Stimulated activated naive CD8-positive, alpha-beta T cell treated with anti-CD3 and anti-CD28 coated beads, Interleukin-15, Interleukin-2, amounts not matched to agents 100 ng/mL and 50 ng/mL, for 24 hours (primary cell): ENCODE results near the gene MTAP.
A peak's percentile ranks its signal among the peaks of the same experiment; 100 is the strongest.
"Not testable (repeated sequence)": the region's sequence is repeated elsewhere in the genome, so short reads cannot be mapped to it uniquely, and the experiment has no call there.

Experiments
- H3K27ac Mint-ChIP-seq: one replicate; pipeline ENCODE4 v1.8.0; 2021; ENCODE audit warnings: mild to moderate bottlenecking, mixed read lengths
- H3K27me3 Mint-ChIP-seq: one replicate; pipeline ENCODE4 v1.8.0; 2021; ENCODE audit warnings: mixed read lengths
- H3K36me3 Mint-ChIP-seq: one replicate; pipeline ENCODE4 v1.8.0; 2021; ENCODE audit warnings: low read depth, mixed read lengths
- H3K4me1 Mint-ChIP-seq: one replicate; pipeline ENCODE4 v1.8.0; 2021; ENCODE audit warnings: low read depth, mixed read lengths
- H3K4me3 Mint-ChIP-seq: one replicate; pipeline ENCODE4 v1.8.0; 2021; ENCODE audit warnings: mild to moderate bottlenecking, mixed read lengths
- H3K9me3 Mint-ChIP-seq: one replicate; pipeline ENCODE4 v1.8.0; 2021; ENCODE audit warnings: mixed read lengths

Gene MTAP

DNA sequence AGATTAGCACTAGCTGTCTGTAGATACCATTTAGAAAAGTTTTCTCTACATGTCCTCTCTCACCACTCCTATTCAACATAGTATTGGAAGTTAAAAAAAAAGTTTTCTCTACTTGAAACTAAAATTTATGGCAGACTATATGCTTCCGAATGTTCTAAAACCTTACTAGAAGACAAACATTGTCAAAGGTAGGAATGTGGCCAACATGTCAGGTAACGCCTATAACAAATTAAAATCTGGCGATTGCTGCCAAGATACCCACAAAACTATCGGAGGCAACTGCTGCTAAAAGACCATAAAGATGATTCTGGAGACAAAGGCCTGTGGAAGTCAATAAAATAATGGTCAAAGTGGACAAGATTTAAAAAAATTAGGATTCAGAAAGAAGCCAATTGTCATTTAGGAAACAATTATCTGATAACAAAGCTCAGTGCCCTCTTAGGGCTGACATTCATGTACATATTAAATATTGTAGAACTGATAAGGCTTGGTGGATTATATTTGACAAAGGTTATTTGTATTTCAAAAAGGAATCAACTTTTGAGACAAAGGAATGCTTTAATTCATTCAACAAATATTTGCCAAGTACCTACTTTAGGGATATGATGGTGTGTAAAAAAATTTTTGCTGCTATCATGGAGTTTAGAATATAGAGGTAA lies 139.0 kb downstream of the MTAP start:
- Mint-ChIP-seq H3K27ac (no peak overlapping the region), H3K27me3 (peaks cover 21% of the 10 kb centered on the region), H3K9me3 (no peaks in the 10 kb centered on the region), H3K36me3 (no peaks in the 10 kb centered on the region), H3K4me3 (no peak overlapping the region), H3K4me1 (no peaks in the 10 kb centered on the region)

DNA sequence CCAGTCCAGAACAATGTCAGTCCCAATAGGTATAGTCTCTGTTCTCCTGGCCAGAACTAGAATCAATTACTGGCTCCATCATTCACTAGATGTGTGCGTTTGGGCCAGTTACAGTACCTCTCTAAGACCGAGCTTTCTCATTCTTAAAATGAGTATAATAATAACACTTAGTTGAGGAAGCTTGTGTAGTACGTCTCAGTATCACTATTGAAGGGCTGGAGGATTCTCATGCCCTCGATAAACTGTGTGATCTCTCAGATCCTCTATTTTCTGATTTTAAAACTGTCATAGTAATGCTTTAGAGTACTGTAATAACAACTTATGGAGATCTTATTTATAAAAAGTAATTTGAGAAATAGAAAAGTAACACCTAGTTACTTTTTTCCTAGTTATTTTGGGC lies 141.0 kb downstream of the MTAP start:
- Mint-ChIP-seq H3K4me1 (no peaks in the 10 kb centered on the region), H3K27me3 (peaks cover 28% of the 10 kb centered on the region), H3K9me3 (peaks cover 5% of the 10 kb centered on the region), H3K36me3 (no peaks in the 10 kb centered on the region), H3K27ac (no peak overlapping the region), H3K4me3 (no peak overlapping the region)

DNA sequence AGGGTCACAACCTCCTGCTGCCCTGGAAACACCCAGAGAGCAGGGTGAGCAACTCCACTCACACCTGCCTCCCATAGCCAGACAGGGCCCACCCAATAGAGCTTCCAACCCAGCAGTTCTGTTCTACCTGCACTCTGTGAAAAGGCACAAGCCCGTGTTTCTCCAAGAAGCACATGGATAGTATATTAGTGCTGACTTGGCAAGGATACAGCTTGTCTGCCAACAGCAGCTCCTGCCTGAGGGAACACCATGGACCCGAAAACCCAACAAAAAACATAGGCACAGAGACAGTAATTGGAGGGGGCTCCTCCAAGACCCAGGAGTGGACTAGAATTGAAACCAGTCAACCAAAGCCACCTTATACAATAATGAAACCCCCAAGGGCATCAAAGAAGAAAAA lies 143.2 kb downstream of the MTAP start:
- H3K36me3 Mint-ChIP-seq: no peaks in the 10 kb centered on the region
- H3K9me3 Mint-ChIP-seq: peaks cover 5% of the 10 kb centered on the region
- no peaks in the 10 kb centered on the region for H3K4me1 Mint-ChIP-seq
- H3K27me3 Mint-ChIP-seq: peaks cover 29% of the 10 kb centered on the region
- H3K4me3 Mint-ChIP-seq: no peak overlapping the region
- H3K27ac Mint-ChIP-seq: no peak overlapping the region

DNA sequence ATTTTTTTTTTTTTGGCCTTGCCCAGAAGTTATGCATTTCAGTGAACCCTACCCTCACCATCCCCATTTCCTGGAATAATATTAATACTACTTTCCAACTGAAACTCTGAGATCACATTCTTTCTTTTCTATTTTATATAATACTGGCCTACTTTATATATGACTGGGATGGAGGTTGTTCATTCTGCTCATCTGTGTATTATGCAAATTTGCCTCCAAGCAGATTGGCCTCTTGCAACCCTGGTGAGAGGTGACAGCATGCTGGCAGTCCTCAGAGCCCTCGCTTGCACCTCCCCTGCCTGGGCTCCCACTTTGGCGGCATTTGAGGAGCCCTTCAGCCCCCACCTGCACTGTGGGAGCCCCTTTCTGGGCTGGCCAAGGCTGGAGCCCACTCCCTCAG lies 156.4 kb downstream of the MTAP start:
- H3K36me3 Mint-ChIP-seq: peaks cover 9% of the 10 kb centered on the region
- no peaks in the 10 kb centered on the region for H3K9me3 Mint-ChIP-seq
- H3K27me3 Mint-ChIP-seq: peaks cover 40% of the 10 kb centered on the region
- H3K4me3 Mint-ChIP-seq: no peak overlapping the region
- no peak overlapping the region for H3K27ac Mint-ChIP-seq
- H3K4me1 Mint-ChIP-seq: no peaks in the 10 kb centered on the region

DNA sequence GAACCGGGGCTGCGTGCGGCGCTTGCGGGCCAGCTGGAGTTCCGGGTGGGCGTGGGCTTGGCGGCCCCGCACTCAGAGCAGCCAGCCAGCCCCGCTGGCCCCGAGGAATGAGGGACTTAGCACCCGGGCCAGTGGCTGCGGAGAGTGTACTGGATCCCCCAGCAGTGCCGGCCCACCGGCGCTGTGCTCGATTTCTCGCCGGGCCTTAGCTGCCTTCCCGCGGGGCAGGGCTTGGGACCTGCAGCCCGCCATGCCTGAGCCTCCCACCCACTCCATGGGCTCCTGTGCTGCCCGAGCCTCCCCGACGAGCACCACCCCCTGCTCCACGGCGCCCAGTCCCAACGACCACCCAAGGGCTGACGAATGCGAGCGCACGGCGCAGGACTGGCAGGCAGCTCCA lies 156.8 kb downstream of the MTAP start:
- H3K27me3 Mint-ChIP-seq: peaks cover 42% of the 10 kb centered on the region
- H3K9me3 Mint-ChIP-seq, H3K27ac Mint-ChIP-seq, H3K4me1 Mint-ChIP-seq, H3K4me3 Mint-ChIP-seq: not testable (repeated sequence)
- peaks cover 10% of the 10 kb centered on the region for H3K36me3 Mint-ChIP-seq

DNA sequence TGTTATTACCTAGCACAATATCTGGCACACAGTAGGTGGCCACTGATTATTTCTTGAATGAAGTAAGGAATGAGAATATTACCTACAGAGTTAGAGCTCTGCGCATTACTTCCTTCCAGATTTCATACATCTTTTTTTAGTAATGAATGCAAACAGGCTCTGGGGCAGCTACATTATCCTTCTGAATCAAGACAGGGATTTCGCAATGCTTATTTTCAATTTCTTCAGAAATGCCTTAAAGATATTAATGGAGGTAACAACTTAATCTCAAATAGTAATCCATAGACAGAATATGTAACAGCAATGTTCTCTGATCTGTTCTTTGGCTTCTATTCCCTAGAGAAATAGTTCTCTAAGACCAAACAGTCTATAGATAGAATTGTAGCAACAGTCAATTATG lies 159.1 kb downstream of the MTAP start:
- H3K27ac Mint-ChIP-seq: no peak overlapping the region
- peaks cover 15% of the 10 kb centered on the region for H3K4me1 Mint-ChIP-seq
- peaks cover under 1% of the 10 kb centered on the region for H3K9me3 Mint-ChIP-seq
- no peak overlapping the region for H3K4me3 Mint-ChIP-seq
- H3K36me3 Mint-ChIP-seq: peaks cover 11% of the 10 kb centered on the region
- peaks cover 65% of the 10 kb centered on the region for H3K27me3 Mint-ChIP-seq

DNA sequence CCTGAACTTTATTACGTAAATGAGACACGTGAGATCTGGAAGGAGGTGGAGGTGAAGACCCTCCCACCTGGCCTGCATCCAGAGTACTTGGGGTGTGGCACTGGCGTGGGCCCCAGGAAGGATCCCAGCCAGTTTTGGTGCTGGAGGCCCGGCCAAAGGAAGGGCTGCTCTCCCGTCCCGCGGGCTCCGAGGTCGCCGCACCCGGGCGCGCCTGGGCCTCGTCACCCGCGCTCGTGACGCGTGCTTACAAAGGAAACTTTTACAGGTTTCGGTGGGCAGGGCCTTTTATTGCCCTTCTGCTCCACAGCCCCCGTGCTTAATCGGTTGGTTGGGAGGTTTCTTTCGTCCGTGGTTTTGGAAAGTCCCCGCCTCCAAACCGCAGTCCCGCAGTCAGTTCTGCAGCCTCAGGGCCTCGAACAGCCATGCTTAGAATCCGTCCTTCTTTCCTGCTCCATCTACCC lies 162.5 kb downstream of the MTAP start:
- H3K9me3 Mint-ChIP-seq: peaks cover 13% of the 10 kb centered on the region
- H3K27ac Mint-ChIP-seq: no peak overlapping the region
- peaks cover 25% of the 10 kb centered on the region for H3K36me3 Mint-ChIP-seq
- peaks cover 30% of the 10 kb centered on the region for H3K4me1 Mint-ChIP-seq
- peak overlapping the region; percentile 45 for H3K4me3 Mint-ChIP-seq
- peaks cover 96% of the 10 kb centered on the region for H3K27me3 Mint-ChIP-seq

DNA sequence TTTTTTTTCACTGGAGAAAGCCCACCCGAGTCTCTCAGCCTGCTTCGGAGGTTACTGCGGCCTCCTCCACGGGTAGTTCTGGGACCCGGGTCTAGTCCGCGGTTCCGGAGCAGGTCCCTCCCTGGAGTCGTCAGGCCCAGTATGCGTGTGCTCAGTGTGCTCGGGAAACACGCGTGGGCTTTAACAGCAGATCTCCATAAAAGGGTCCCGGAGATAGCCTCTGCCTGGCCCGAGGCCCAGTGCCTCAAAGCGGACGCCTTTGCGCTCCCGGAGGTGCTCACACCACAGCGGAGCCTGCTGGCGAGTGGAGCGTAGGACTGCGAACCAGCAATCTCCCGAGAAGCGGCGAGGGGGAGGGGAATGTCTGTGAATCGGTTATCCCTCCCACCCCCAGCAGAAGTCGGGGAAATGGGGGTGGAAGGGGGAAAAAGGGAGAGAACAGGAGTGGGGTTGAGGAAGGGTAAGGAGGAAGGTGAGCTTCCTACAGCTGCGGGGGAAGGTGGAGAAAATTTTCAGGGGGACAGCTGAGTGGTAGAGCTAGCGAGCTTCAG lies 163.0 kb downstream of the MTAP start:
- Mint-ChIP-seq H3K27ac (no peak overlapping the region), H3K36me3 (peaks cover 25% of the 10 kb centered on the region), H3K4me3 (peak overlapping the region; percentile 45), H3K4me1 (peaks cover 35% of the 10 kb centered on the region), H3K27me3 (peaks cover 96% of the 10 kb centered on the region), H3K9me3 (peaks cover 13% of the 10 kb centered on the region)

DNA sequence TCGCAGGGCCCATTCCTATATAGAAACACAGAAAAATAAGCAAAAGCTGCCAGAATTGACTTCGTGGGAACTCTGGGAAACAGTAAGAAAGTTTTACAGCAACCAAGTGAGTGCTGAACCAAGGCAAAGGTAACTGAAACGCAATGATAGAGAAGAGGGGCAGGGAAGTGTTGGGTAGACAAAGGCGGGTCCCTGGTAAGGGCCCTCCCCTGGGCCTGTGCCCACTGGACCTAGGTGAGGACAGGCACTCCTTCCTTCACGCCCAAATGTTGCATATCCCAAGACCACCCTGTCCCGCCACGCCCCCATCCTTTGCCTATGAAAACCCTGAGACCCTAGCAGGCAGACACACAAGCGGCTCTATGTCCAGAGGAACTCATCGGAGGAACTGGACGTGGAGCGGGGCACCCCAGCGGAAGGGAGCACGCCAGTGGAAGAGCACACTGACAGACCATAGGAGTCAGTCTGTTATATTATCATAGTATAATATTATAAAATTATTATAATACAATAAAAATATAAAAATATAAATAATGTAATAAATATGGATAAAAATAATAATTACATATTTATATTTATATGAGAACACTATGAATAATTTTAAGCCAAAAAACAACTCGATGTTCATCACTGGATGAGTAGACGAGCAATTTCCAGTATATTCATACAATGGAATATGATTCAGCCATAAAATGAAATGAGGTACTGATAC lies 163.9 kb downstream of the MTAP start:
- peaks cover 39% of the 10 kb centered on the region for H3K4me1 Mint-ChIP-seq
- H3K27ac Mint-ChIP-seq: no peak overlapping the region
- no peak overlapping the region for H3K4me3 Mint-ChIP-seq
- H3K27me3 Mint-ChIP-seq: peaks cover 98% of the 10 kb centered on the region
- H3K36me3 Mint-ChIP-seq: peaks cover 28% of the 10 kb centered on the region
- H3K9me3 Mint-ChIP-seq: peaks cover 13% of the 10 kb centered on the region

DNA sequence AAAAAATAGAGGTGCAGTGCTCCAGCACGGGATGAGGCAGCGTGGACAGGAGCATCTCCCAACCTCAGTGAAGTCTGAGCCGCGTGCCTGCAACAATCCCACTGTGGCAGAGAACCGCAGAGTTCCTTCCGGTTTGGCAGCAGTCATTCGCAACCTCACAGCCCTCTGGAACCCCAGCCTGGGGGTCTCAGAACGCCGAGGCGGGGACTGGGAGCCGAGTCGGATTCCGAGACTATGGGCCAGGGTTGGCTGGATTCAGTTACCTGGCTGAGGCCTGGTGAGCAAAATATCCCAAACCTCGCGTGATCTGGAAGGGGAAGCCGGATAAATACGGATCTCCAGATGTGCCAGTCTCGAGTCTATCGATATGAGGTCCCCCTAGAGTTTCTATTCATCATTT lies 164.7 kb downstream of the MTAP start:
- Mint-ChIP-seq H3K27ac (peak overlapping the region; percentile 5), H3K4me3 (no peak overlapping the region), H3K27me3 (peaks cover 98% of the 10 kb centered on the region), H3K9me3 (peaks cover 13% of the 10 kb centered on the region), H3K4me1 (peaks cover 41% of the 10 kb centered on the region), H3K36me3 (peaks cover 29% of the 10 kb centered on the region)

DNA sequence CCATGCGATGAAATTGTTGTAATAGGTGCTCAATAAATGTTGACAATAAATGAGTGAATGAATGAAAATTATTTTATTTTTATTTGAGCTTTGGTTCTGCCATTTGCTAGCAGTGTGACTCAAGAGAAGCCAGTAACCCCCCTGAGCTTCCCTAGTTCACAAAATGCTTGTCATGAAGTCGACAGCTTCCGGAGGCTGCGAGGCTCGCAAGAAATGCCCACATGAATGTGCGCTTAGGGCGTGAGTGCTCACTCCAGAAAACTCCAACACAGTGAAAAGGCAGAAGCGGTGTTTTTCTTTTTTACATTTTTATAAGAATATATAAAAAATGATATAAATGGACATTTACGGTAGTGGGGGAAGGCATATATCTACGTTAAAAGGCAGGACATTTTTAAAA lies 165.3 kb downstream of the MTAP start:
- peaks cover 13% of the 10 kb centered on the region for H3K9me3 Mint-ChIP-seq
- H3K4me1 Mint-ChIP-seq: peaks cover 41% of the 10 kb centered on the region
- H3K4me3 Mint-ChIP-seq: no peak overlapping the region
- H3K36me3 Mint-ChIP-seq: peaks cover 29% of the 10 kb centered on the region
- peak overlapping the region; percentile 5 for H3K27ac Mint-ChIP-seq
- peaks cover 98% of the 10 kb centered on the region for H3K27me3 Mint-ChIP-seq

DNA sequence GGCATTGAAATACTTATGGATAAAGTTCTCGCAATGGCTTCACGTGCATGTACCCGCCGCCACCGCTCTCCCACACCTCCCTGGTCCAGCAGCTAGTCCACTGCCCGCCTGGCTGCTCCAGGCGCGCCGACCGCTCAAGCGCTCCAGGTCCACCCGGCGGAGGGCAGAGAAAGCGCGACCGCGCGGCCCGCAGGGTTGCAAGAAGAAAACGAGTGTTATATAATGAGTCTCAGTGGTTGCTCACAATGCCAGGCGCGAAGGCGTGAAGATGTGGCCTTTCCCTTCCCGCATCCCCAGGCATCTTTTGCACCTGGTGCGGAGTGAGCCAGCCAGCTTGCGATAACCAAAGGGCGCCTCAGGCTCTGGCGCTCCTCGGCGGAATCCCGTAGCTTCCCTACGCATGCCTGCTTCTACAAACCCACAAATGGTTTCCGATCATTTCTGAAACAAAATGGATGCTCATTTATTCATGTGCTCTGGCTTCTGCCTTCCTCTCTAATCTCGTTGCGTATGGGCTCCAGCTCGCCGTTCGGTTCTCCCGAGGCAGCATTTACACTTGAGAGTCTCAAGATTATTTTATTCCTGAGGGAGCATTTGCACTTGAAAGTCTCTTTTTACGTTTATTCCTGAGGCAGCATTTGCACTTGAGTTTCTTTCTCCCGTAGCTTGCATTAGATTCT lies 166.0 kb downstream of the MTAP start:
- Mint-ChIP-seq H3K4me1 (peaks cover 41% of the 10 kb centered on the region), H3K27ac (peak overlapping the region; percentile 27), H3K9me3 (peaks cover 13% of the 10 kb centered on the region), H3K27me3 (peaks cover 98% of the 10 kb centered on the region), H3K36me3 (peaks cover 23% of the 10 kb centered on the region), H3K4me3 (peak overlapping the region; percentile 53)

DNA sequence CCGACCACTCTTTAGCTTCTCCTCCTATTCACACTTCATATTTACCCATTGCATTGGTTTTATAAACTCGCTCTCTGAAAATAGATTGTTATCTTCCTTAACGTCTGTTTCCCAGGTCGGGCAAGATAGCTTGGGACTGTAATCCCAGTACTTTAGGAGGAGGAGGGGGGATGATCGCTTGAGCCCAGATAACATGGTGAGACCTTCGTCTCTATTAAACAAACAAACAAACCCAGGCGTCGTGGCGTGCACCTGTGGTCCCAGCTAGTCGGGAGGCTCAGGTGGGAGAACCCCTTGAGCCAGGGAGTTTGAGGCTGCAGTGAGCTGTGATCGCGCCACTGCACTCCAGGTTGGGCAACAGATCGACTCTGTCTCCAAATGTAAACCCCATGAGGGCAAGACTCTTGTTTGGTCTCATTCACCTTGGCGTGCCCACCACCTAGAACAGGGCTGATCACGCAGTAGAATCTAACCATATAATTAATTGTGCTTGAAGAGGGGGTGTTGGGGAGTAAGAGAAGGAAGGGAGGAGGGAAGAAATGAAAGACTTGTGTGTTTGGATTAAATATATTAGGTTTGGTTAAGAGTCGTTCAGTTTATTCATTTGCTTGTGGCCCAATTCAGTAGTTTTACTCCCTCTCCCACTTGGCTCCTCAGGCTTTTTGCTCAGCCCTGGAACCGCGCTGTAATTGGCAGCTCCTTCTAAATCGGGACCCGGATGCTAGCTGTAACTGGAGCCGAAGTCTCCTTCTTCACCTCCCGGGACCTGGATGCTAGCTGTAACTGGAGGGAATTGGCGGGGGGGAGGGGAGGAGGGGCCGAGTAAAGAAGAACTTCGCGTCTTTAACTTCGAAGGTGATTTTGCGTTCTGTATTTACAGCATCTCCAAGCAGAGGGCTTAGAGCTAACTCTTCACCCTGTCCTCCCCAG lies 166.8 kb downstream of the MTAP start:
- Mint-ChIP-seq H3K4me1 (peaks cover 44% of the 10 kb centered on the region), H3K36me3 (peaks cover 18% of the 10 kb centered on the region), H3K4me3 (peak overlapping the region; percentile 53), H3K27ac (peak overlapping the region; percentile 27), H3K9me3 (peaks cover 13% of the 10 kb centered on the region), H3K27me3 (peaks cover 98% of the 10 kb centered on the region)
